ENCODE data around the gene CEACAM19. TPM values are rescaled to one million over a fixed set of nuclear protein-coding genes. Genes with fewer than 3 reads are reported as not detected.

The CEACAM19 gene
- total and polyA plus RNA-seq, 2 of the 8 experiments (the other 6 are each of a cell fraction or from before 2014, with no cell fraction given) = 3.1 to 3.4 TPM

DNA sequence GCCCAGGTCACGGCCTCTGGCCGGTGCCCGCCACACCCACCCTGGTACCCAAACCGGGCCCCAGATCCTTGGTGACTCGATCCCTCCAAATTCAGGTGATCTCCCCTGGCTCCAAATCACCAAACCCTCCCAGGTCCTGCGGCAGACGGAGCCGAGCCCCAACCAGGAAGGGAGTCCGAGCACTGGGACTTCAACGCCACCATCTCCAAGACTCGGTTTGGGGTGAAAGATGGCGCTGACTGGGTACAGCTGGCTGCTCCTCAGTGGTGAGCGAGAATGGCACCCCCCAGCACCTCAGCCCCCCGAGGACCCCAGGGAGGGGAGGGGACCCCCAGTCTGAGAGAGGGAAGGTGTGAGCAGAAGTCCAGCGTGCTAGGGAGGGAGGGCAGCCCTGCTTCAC, 29.9 kb downstream of the CEACAM19 start (continued):
- TF ChIP-seq, protein P1, sequence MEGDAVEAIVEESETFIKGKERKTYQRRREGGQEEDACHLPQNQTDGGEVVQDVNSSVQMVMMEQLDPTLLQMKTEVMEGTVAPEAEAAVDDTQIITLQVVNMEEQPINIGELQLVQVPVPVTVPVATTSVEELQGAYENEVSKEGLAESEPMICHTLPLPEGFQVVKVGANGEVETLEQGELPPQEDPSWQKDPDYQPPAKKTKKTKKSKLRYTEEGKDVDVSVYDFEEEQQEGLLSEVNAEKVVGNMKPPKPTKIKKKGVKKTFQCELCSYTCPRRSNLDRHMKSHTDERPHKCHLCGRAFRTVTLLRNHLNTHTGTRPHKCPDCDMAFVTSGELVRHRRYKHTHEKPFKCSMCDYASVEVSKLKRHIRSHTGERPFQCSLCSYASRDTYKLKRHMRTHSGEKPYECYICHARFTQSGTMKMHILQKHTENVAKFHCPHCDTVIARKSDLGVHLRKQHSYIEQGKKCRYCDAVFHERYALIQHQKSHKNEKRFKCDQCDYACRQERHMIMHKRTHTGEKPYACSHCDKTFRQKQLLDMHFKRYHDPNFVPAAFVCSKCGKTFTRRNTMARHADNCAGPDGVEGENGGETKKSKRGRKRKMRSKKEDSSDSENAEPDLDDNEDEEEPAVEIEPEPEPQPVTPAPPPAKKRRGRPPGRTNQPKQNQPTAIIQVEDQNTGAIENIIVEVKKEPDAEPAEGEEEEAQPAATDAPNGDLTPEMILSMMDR (IDR thresholded peaks at IDR 0.05; ENCODE audit: control extremely low read depth in 1 of 3, insufficient read depth in 1 of 3, low read depth in 1 of 3, low read length in 3 of 3) = no peak
- TF ChIP-seq NANOG (IDR thresholded peaks at IDR 0.05; ENCODE audit: insufficient read depth, low read depth, low read length, poor library complexity, severe bottlenecking) = no peak
- TF ChIP-seq SP4 (IDR thresholded peaks at IDR 0.05; ENCODE audit: low read length) = no peak
